ENCODE data around the gene TATDN2.
A peak's percentile ranks its signal among the peaks of the same experiment; 100 is the strongest.

Gene TATDN2

DNA sequence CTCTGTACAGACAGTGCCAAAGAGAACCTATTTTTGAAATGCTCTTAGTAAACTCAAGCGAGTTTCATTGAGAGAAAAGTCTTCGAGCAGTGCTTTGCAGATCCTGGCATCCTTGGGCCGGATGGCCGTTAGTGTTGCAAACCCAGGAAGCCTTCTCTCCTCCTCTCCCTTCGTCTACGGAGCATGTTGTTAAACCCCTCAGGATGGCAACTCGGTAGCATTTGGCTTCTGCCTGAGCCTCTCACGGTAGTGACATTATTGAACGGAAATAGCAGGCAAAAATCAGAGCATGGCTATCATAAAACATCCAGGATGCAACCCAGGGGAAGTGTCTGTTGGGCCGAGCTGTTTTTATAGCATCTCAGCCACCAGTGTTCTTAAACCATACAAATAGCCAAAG, 79.3 kb downstream of the TATDN2 start:
- Histone ChIP-seq H3K9me3 (replicated peaks in 1 of 11) (no peaks in the 10 kb centered on the region), H3K36me3 (peaks cover 0 to 23% (median 0%) of the 10 kb centered on the region in 11 experiments; a peak in 6 of 22 replicates), H3K27me3 (no peaks in the 10 kb centered on the region), H3K27ac (no peak overlapping the region), H3K4me2 (no peak overlapping the region), H4K20me1 (no peaks in the 10 kb centered on the region), H3K4me1 (peaks cover 5 to 39% (median 10%) of the 10 kb centered on the region in 10 experiments; a peak in 19 of 20 replicates), H3K9ac (no peak overlapping the region), H3K4me3 (no peak overlapping the region)
- TF ChIP-seq Cebpa-rat (IDR thresholded peaks at IDR 0.05), result no peak

DNA sequence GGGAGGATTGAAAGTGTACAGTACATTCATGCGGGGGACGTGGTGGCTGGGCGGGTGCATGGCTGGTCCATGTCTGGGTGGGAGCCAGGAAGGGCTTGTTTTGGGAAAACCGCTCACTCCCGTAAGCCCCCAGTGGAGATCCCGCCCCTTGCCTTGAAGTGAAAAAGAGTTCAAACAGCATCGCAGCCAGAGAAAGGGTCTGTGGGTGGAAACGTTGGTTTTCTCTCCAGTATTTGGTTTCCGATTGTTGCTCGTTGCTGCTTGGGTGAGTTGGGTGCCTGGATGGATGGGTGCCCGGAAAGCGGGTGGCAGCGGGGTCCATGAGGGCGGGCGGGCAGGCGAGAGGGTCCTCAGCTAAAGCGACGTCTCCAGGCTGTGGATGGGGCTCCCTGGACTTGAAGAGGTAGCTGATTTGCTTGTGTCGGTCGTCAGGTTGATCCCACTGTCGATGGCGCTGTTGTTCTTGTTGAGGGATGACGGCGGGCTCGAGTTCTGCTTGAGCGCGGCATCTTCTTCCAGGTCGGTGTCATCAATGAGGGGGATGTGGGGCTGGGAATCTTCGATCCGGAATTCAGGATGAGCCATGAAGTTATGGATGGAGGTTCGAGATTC, 80.3 kb downstream of the TATDN2 start:
- Histone ChIP-seq H3K4me1 (peaks cover 14 to 48% (median 19%) of the 10 kb centered on the region in 10 experiments), H3K9me3 (replicated peaks in 1 of 11) (no peaks in the 10 kb centered on the region), H3K4me3 (no peak overlapping the region), H3K4me2 (peak overlapping the region in 1 of 11 experiments; percentile 16; a peak in 1 of 22 replicates), H3K27ac (no peak overlapping the region), H3K27me3 (no peaks in the 10 kb centered on the region), H4K20me1 (no peaks in the 10 kb centered on the region), H3K36me3 (peaks cover 0 to 23% (median 0%) of the 10 kb centered on the region in 11 experiments; a peak in 6 of 22 replicates), H3K9ac (no peak overlapping the region)
- no peak for TF ChIP-seq Cebpa-rat (IDR thresholded peaks at IDR 0.05)

DNA sequence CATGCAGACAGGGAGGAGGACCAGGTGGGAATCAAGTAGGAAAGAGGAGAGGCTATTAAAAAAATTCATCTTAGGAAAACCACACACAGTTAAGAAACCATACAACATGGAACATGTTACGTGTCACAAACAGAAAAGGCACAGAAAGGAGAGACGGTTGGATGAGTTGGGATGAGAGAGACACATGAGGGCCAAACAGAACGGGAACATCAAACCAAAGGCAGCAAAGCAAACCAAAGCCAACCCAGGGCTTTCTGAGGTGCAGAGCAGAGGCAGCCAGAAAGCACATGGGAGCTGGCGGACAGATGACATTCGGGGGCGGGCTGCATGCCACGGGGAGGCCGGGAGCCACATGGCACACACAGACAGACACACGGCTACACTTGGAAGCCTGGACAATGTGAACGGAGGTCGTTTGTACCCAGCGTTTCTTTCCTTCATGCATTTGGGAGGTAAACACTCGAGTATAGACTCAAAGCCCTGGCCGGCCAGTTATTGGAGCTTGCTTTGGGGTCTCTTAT, 81.3 kb downstream of the TATDN2 start:
- TF ChIP-seq Cebpa-rat (IDR thresholded peaks at IDR 0.05), result no peak
- Histone ChIP-seq H3K27me3 (no peaks in the 10 kb centered on the region), H3K36me3 (peaks cover 0 to 23% (median 0%) of the 10 kb centered on the region in 11 experiments; a peak in 6 of 22 replicates), H3K4me1 (peaks cover 24 to 58% (median 29%) of the 10 kb centered on the region in 10 experiments), H4K20me1 (0 out of 22 replicates have a peak, but pooled peaks cover 0 to 4% (median 0%) of the 10 kb centered on the region in 11 experiments), H3K9ac (no peak overlapping the region), H3K27ac (no peak overlapping the region), H3K4me3 (no peak overlapping the region), H3K9me3 (replicated peaks in 1 of 11) (no peaks in the 10 kb centered on the region), H3K4me2 (peak overlapping the region in 2 of 11 experiments; percentile 5 to 24; a peak in 3 of 22 replicates)

DNA sequence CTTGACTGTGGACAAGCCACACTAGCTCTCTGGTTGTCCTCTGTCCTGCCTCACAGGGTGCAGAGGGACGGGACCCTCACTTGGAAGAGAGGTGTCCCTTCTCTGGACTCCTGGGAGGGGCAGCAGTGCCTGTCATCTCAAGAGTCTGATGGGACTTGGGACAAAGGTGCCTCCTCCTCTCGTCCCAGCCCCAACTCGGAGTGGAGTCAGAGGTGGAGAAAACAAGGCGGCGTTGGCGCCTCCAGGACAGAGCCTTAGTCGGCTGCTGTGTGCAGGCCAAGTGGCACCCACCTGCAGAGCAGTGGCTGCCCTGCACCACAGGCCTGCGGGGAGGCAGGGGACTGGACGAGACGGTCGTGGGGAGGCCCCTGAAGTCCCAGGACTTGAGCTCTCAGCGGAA, 82.1 kb downstream of the TATDN2 start:
- Histone ChIP-seq H3K4me2 (0 out of 22 replicates have a peak overlapping the region, but pooled peaks of 3 of the 11 experiments have one; percentile 1 to 6 (median 5)), H3K27me3 (no peaks in the 10 kb centered on the region), H4K20me1 (0 out of 22 replicates have a peak, but pooled peaks cover 0 to 5% (median 0%) of the 10 kb centered on the region in 11 experiments), H3K27ac (no peak overlapping the region), H3K4me1 (peaks cover 30 to 66% (median 37%) of the 10 kb centered on the region in 10 experiments), H3K36me3 (peaks cover 0 to 23% (median 0%) of the 10 kb centered on the region in 11 experiments; a peak in 6 of 22 replicates), H3K9me3 (replicated peaks in 1 of 11) (no peaks in the 10 kb centered on the region), H3K9ac (no peak overlapping the region), H3K4me3 (no peak overlapping the region)
- TF ChIP-seq Cebpa-rat (IDR thresholded peaks at IDR 0.05), result no peak

Data from BLaER1 treated with 17β-estradiol and CSF1 and Interleukin-3, amounts not matched to agents 10 nM and 100 nM (cell line).